Osteoblast (primary cell): ENCODE data around the gene SNW1. TPM values are rescaled to one million over a fixed set of nuclear protein-coding genes. Genes with fewer than 3 reads are reported as not detected.

Experiments
- DNase-seq: peaks from one replicate; pipeline ENCODE4 v3.0.0; 2011; ENCODE audit warnings: low spot score, mixed read lengths; ENCODE audit not compliant: insufficient read length; ENCODE audit errors: missing footprints
- H2AFZ ChIP-seq: 2 replicates; pipeline ENCODE4 v1.6.0; 2011; ENCODE audit warnings: mild to moderate bottlenecking, low read length
- H3K27ac ChIP-seq: 2 replicates; pipeline ENCODE4 v1.5.1; 2011; ENCODE audit warnings: mild to moderate bottlenecking, low read depth, low read length, moderate library complexity
- H3K27me3 ChIP-seq: 2 replicates; pipeline ENCODE4 v1.6.0; 2012; ENCODE audit warnings: mild to moderate bottlenecking, control low read depth, inconsistent platforms, low read length, moderate library complexity; ENCODE audit not compliant: insufficient read depth
- H3K36me3 ChIP-seq: 2 replicates; pipeline ENCODE4 v1.5.1; 2011; ENCODE audit warnings: mild to moderate bottlenecking, low read length, control low read depth, moderate library complexity; ENCODE audit not compliant: insufficient read depth
- H3K4me1 ChIP-seq: 2 replicates; pipeline ENCODE4 v1.5.1; 2011; ENCODE audit warnings: mild to moderate bottlenecking, low read length, control low read depth, moderate library complexity; ENCODE audit not compliant: insufficient read depth
- H3K4me2 ChIP-seq: 2 replicates; pipeline ENCODE4 v1.6.0; 2011; ENCODE audit warnings: mild to moderate bottlenecking, low read length; ENCODE audit not compliant: insufficient read depth
- H3K4me3 ChIP-seq: fragments of 200-600 bp; sonication (generic); 3 replicates; pipeline ENCODE4 v1.5.1; 2012; ENCODE audit warnings: mild to moderate bottlenecking, low read length, inconsistent platforms; ENCODE audit not compliant: insufficient read depth
- H3K79me2 ChIP-seq: 2 replicates; pipeline ENCODE4 v1.6.0; 2012; ENCODE audit warnings: mild to moderate bottlenecking, low read length, control low read depth, inconsistent platforms; ENCODE audit not compliant: insufficient read depth
- H3K9me3 ChIP-seq: 2 replicates; pipeline ENCODE4 v1.5.1; 2011; ENCODE audit warnings: low read depth, low read length, control low read depth
- H4K20me1 ChIP-seq: 2 replicates; pipeline ENCODE4 v1.6.0; 2012; ENCODE audit warnings: mild to moderate bottlenecking, low read length, control low read depth; ENCODE audit not compliant: insufficient read depth
- total RNA-seq: library from RNA; depleted of rRNA; stranded (reverse); fragments of >200 nt; gene quantifications from 2 replicates; pipeline ENCODE4 v1.2.3, GENCODE V29; 2012
- TF ChIP-seq, protein P1 (sequence below): IDR thresholded peaks from 2 replicates; pipeline ENCODE4 v1.5.1; 2011; ENCODE audit warnings: mild to moderate bottlenecking, low read depth, low read length, moderate library complexity; ENCODE audit errors: extremely low read depth

SNW1 gene
- total RNA-seq, 1 donor, result 59.4 TPM

DNA sequence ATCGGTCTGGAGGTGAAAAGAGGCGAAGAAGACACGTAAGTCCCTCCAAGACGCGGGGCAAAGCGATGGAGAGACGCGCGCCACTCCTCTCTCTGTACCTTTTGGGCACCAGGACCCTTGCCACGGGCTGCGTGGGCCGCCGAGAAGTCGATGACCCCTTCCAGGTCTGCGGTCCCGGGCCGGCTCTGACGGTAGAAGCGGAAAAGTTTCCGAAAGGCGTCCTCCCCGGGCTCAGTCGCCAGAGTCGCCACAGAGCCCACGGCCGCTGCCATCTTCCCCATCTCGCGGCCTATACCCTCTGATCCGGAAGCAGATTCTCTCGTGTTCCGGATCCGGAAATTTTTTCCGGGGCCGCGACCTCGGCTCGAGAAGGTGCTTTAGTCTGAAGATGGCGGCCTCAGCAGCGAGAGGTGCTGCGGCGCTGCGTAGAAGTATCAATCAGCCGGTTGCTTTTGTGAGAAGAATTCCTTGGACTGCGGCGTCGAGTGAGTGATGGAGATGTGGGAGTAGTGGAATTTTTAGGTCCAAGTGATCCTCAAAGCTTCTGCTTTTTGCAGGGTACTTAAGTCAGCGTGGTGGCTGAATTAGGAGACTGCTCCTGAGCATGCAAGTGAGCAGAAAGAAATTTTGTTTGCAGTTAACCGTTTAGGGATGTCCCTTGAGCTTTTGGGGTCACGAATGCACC, 53.1 kb downstream of the SNW1 start, which contains the start of the genes ALKBH1 and SLIRP:
Gene ALKBH1, minus strand, starts transcription at position 300 of the 685 bp plus-strand sequence. Its CDS starts 19 bp downstream, at position 281.
Gene SLIRP, plus strand, starts transcription at position 380 of the 685 bp plus-strand sequence. Its CDS starts 9 bp downstream, at position 389.
- peak; percentile 96 for DNase-seq
- Histone ChIP-seq H3K36me3 (peaks cover 38% of the 10 kb centered on the region), H3K79me2 (peaks cover 75% of the 10 kb centered on the region), H3K27me3 (no peaks in the 10 kb centered on the region), H2AFZ (peak within 1 kb of the TSS; percentile 94), H4K20me1 (peaks cover 23% of the 10 kb centered on the region), H3K27ac (peak within 1 kb of the TSS; percentile 80), H3K9me3 (no peaks in the 10 kb centered on the region), H3K4me2 (peak within 1 kb of the TSS; percentile 97), H3K4me1 (peaks cover 20% of the 10 kb centered on the region), H3K4me3 (peak within 1 kb of the TSS; percentile 94)
- TF ChIP-seq, protein P1, sequence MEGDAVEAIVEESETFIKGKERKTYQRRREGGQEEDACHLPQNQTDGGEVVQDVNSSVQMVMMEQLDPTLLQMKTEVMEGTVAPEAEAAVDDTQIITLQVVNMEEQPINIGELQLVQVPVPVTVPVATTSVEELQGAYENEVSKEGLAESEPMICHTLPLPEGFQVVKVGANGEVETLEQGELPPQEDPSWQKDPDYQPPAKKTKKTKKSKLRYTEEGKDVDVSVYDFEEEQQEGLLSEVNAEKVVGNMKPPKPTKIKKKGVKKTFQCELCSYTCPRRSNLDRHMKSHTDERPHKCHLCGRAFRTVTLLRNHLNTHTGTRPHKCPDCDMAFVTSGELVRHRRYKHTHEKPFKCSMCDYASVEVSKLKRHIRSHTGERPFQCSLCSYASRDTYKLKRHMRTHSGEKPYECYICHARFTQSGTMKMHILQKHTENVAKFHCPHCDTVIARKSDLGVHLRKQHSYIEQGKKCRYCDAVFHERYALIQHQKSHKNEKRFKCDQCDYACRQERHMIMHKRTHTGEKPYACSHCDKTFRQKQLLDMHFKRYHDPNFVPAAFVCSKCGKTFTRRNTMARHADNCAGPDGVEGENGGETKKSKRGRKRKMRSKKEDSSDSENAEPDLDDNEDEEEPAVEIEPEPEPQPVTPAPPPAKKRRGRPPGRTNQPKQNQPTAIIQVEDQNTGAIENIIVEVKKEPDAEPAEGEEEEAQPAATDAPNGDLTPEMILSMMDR, result no peak

DNA sequence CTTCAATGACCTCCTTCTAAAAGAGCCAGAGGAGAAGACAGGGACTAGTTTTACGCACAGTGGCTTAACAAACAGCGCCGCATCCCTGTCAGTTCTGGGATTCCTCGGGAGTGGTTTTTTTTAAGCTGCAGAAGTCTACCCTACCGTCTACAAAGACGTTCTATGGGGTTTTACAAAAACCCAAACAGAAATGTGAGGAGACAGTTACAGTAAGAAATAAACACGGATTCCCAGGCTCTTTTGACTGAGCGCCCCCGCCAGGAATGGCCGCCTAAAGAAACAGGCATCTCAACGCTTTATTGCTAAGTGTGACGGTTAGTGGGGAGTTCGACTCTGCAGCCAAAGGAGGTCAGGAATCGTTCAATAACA, 53.6 kb downstream of the SNW1 start:
- Histone ChIP-seq H3K4me3 (peak overlapping the region; percentile 94), H3K79me2 (peaks cover 72% of the 10 kb centered on the region), H3K9me3 (no peaks in the 10 kb centered on the region), H3K27ac (peak overlapping the region; percentile 80), H4K20me1 (peaks cover 23% of the 10 kb centered on the region), H3K36me3 (peaks cover 39% of the 10 kb centered on the region), H3K27me3 (no peaks in the 10 kb centered on the region), H2AFZ (peak overlapping the region; percentile 94), H3K4me2 (peak overlapping the region; percentile 97), H3K4me1 (peaks cover 20% of the 10 kb centered on the region)
- peak; percentile 83 for DNase-seq
- TF ChIP-seq, protein P1, result peak; percentile 61

DNA sequence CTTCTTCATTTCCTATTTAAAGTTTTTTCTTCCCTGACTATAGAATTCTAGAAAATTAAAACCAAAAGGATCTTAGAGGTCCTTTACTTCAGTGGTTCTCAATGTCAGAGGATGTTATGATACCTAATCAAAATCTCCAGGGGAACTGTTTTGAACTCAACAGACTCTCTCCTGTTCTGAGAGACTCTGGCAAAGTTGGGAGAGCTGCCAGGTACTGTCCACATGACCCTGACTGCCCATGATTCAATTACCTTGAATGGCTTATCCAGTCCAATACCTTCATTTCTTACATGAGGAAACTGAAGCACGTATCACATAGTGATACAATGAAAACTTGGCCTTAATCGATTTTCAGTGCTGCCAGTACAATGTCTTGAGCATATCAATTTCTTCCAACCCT, 69.7 kb downstream of the SNW1 start:
- no peak overlapping the region for H2AFZ ChIP-seq
- H3K9me3 ChIP-seq, result no peaks in the 10 kb centered on the region
- TF ChIP-seq, protein P1, result no peak
- no peak overlapping the region for H3K4me3 ChIP-seq
- no peaks in the 10 kb centered on the region for H3K79me2 ChIP-seq
- no peak overlapping the region for H3K4me2 ChIP-seq
- peaks cover 34% of the 10 kb centered on the region for H3K36me3 ChIP-seq
- H3K27me3 ChIP-seq, result no peaks in the 10 kb centered on the region
- no peak overlapping the region for H3K27ac ChIP-seq
- DNase-seq, result no peak
- no peaks in the 10 kb centered on the region for H4K20me1 ChIP-seq
- H3K4me1 ChIP-seq, result no peaks in the 10 kb centered on the region

DNA sequence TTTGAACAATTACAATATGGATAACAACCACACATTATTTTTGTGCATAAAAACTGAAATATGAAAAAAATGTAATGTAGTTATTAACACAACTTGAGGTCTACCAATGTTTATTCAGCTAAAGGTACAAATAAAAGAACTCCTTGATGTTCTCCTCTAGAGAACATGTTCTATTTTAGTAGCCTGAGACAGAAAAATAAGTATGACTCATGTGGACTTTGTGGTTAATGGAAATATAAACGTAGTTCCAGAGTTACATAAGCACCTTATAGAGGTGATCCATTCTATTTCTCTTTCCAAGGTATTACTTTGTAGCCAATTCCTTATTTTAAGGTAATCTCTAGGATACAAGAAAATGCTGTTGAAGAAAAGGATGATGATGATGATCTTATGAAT, 78.8 kb downstream of the SNW1 start:
- peaks cover 14% of the 10 kb centered on the region for H3K36me3 ChIP-seq
- peaks cover 8% of the 10 kb centered on the region for H3K4me1 ChIP-seq
- no peak overlapping the region for H3K27ac ChIP-seq
- TF ChIP-seq, protein P1, result no peak
- no peak overlapping the region for H3K4me3 ChIP-seq
- H3K27me3 ChIP-seq, result no peaks in the 10 kb centered on the region
- H3K4me2 ChIP-seq, result no peak overlapping the region
- DNase-seq, result no peak
- H3K79me2 ChIP-seq, result no peaks in the 10 kb centered on the region
- no peaks in the 10 kb centered on the region for H4K20me1 ChIP-seq
- H2AFZ ChIP-seq, result no peak overlapping the region
- no peaks in the 10 kb centered on the region for H3K9me3 ChIP-seq
